Endothelial cell of umbilical vein (primary cell): ENCODE data around the gene DPYD. TPM values are rescaled to one million over a fixed set of nuclear protein-coding genes. Genes with fewer than 3 reads are reported as not detected.

ENCODE experiments used
- BruUV-seq: library from RNA; stranded (reverse); fragments of 400-500 nt; replicated peaks from 2 replicates; lab custom pipeline; 2021; lab: Mats Ljungman, UMichigan
- CTCF ChIA-PET: fragments of 300-600, 350-600 bp; sonication (Branson Sonifier 250); formaldehyde crosslinking; loops from one replicate; lab custom pipeline; 2021; ENCODE audit warnings: antibody characterized with exemption, inconsistent platforms; lab: Charles Lee
- POLR2A ChIA-PET: fragments of 300-600, 350-600 bp; sonication (Branson Sonifier 250); formaldehyde crosslinking; loops from one replicate; lab custom pipeline; 2021; ENCODE audit warnings: antibody characterized with exemption, inconsistent platforms; lab: Charles Lee
- DNase-seq: peaks from one replicate; pipeline ENCODE4 v3.0.0-alpha.2; 2011; ENCODE audit warnings: low read depth, low spot score
- FAIRE-seq: peaks from 2 replicates; lab custom pipeline; 2011; peaks lifted over from hg19 to GRCh38; lab: Jason Lieb, UNC
- H2AFZ ChIP-seq: 2 replicates; pipeline ENCODE4 v1.6.0; 2012; ENCODE audit warnings: low read depth, low read length, control low read depth, inconsistent platforms
- H3K27ac ChIP-seq: 2 replicates; pipeline ENCODE4 v1.5.1; 2011; ENCODE audit warnings: low read depth, mild to moderate bottlenecking, control low read depth, low read length, moderate library complexity; ENCODE audit not compliant: insufficient read depth
- H3K27me3 ChIP-seq, 2 experiments: 2 replicates each; pipeline versions ENCODE4 v1.6.0 to v1.6.1; 2011; ENCODE audit warnings: low read length in 2 of 2, mixed read lengths in 1 of 2; ENCODE audit not compliant: control insufficient read depth in 2 of 2, insufficient read depth in 2 of 2
- H3K36me3 ChIP-seq, 2 experiments: 2 replicates in 1 of 2; 3 replicates in 1 of 2; pipeline ENCODE4 v1.5.1; 2011; ENCODE audit warnings: low read length in 2 of 2, mild to moderate bottlenecking in 1 of 2, moderate library complexity in 1 of 2; ENCODE audit not compliant: control insufficient read depth in 2 of 2, insufficient read depth in 2 of 2; ENCODE audit errors: extremely low read depth in 1 of 2
- H3K4me1 ChIP-seq: 3 replicates; pipeline ENCODE4 v1.5.1; 2011; ENCODE audit warnings: mild to moderate bottlenecking, low read length; ENCODE audit not compliant: control insufficient read depth, insufficient read depth; ENCODE audit errors: extremely low read depth
- H3K4me2 ChIP-seq: 2 replicates; pipeline ENCODE4 v1.6.1; 2011; ENCODE audit warnings: low read length, control low read depth, mixed read lengths; ENCODE audit not compliant: insufficient read depth
- H3K4me3 ChIP-seq, 3 experiments: fragments of 200-600 bp in 1 of 3; sonication (generic), shearing (Covaris generic) in 1 of 3; replicated peaks in 1 of 3; 2 replicates each; pipeline ENCODE4 v1.5.1; 2011 to 2016; ENCODE audit warnings: control low read depth in 3 of 3, low read length in 3 of 3, mild to moderate bottlenecking in 2 of 3, inconsistent platforms in 1 of 3, low read depth in 1 of 3, moderate library complexity in 1 of 3; ENCODE audit not compliant: insufficient read depth in 1 of 3
- H3K79me2 ChIP-seq: 2 replicates; pipeline ENCODE4 v1.6.0; 2012; ENCODE audit warnings: low read length, inconsistent platforms; ENCODE audit not compliant: control insufficient read depth, insufficient read depth
- H3K9ac ChIP-seq: replicated peaks from 2 replicates; pipeline ENCODE3; 2011; ENCODE audit warnings: low read length, control low read depth; ENCODE audit not compliant: insufficient read depth; ENCODE audit errors: extremely low read depth
- H3K9me1 ChIP-seq: replicated peaks from 3 replicates; pipeline ENCODE4 v1.6.0; 2011; ENCODE audit warnings: mild to moderate bottlenecking, low read length; ENCODE audit not compliant: control insufficient read depth, insufficient read depth; ENCODE audit errors: extremely low read depth
- H3K9me3 ChIP-seq: replicated peaks from 2 replicates; pipeline ENCODE4 v1.5.1; 2012; ENCODE audit warnings: low read length, inconsistent platforms; ENCODE audit not compliant: control insufficient read depth, insufficient read depth
- H4K20me1 ChIP-seq: replicated peaks from 2 replicates; pipeline ENCODE3; 2011; ENCODE audit warnings: mild to moderate bottlenecking, low read length; ENCODE audit not compliant: control insufficient read depth, insufficient read depth; ENCODE audit errors: extremely low read depth
- EZH2 ChIP-seq: IDR thresholded peaks from 2 replicates; pipeline ENCODE4 v1.6.1; 2012; ENCODE audit warnings: borderline replicate concordance, low read depth, mild to moderate bottlenecking, moderate library complexity, low read length, inconsistent platforms; ENCODE audit not compliant: severe bottlenecking
- FOS ChIP-seq: IDR thresholded peaks from 2 replicates; pipeline ENCODE4 v1.6.1; 2011; ENCODE audit warnings: mild to moderate bottlenecking, low read length, moderate library complexity, borderline replicate concordance; ENCODE audit not compliant: insufficient read depth
- GATA2 ChIP-seq: IDR thresholded peaks from 2 replicates; pipeline ENCODE4 v1.7.0; 2011; ENCODE audit warnings: low read depth, mild to moderate bottlenecking, moderate library complexity, mixed read lengths, low read length; ENCODE audit not compliant: insufficient read length, insufficient read depth
- JUN ChIP-seq: IDR thresholded peaks from 2 replicates; pipeline ENCODE4 v1.6.1; 2011; ENCODE audit warnings: borderline replicate concordance, low read depth; ENCODE audit not compliant: insufficient read length, insufficient read depth
- MYC ChIP-seq: IDR thresholded peaks from one replicate; pipeline ENCODE4 v1.6.1; 2011; ENCODE audit warnings: mild to moderate bottlenecking, low read depth, low read length
- POLR2A ChIP-seq: IDR thresholded peaks from 2 replicates; pipeline ENCODE4 v1.6.1; 2012; ENCODE audit warnings: low read depth, mild to moderate bottlenecking, control low read depth, low read length
- POLR2AphosphoS5 ChIP-seq: IDR thresholded peaks from 2 replicates; pipeline ENCODE4 v1.6.1; 2012; ENCODE audit warnings: low read depth, mild to moderate bottlenecking, control low read depth, low read length, moderate library complexity; ENCODE audit not compliant: insufficient read depth
- dilution Hi-C: fragments of 300-500 bp; cut with MboI; formaldehyde crosslinking; loops from one replicate; pipeline ENCODE4 v1.15.0; 2019; ENCODE audit warnings: low sequenced_read_pairs; ENCODE audit not compliant: extremely low pct_ligation_motif_present
- intact Hi-C: fragments of 100-400 bp; cut with micrococcal nuclease; formaldehyde crosslinking; loops from one replicate; pipeline ENCODE4 v1.10.0; 2022
- polyA plus RNA-seq, 4 experiments: library from polyadenylated mRNA; depleted of rRNA in 3 of 4; stranded (reverse) in 3 of 4; unstranded in 1 of 4; fragments of >200 nt; gene quantifications; 2 replicates each; pipeline versions ENCODE4 v1.2.1 to v1.2.3, GENCODE V29; 2011 to 2012; ENCODE audit warnings: missing spikeins in 1 of 4
- total RNA-seq: library from RNA; stranded (reverse); gene quantifications from 2 replicates; pipeline ENCODE4 v1.2.3, GENCODE V29; 2021
- TF ChIP-seq, protein P1 (sequence below): IDR thresholded peaks from 2 replicates; pipeline ENCODE4 v1.6.1; 2011; ENCODE audit not compliant: insufficient read depth, insufficient read length
- TF ChIP-seq, protein P2 (sequence below), 2 donors: IDR thresholded peaks; 1 replicate in 1 of 2; 2 replicates in 1 of 2; pipeline ENCODE4 v1.5.1; 2011; ENCODE audit warnings: low read length in 2 of 2, mild to moderate bottlenecking in 2 of 2, moderate library complexity in 2 of 2, control low read depth in 1 of 2, inconsistent platforms in 1 of 2, low read depth in 1 of 2; ENCODE audit not compliant: insufficient read depth in 1 of 2; ENCODE audit errors: extremely low read depth in 1 of 2

DPYD gene
- total and polyA plus RNA-seq, 2 donors (not counting 3 experiments of a cell fraction or from before 2014, with no cell fraction given), result 4.6 to 15.1 TPM

DNA sequence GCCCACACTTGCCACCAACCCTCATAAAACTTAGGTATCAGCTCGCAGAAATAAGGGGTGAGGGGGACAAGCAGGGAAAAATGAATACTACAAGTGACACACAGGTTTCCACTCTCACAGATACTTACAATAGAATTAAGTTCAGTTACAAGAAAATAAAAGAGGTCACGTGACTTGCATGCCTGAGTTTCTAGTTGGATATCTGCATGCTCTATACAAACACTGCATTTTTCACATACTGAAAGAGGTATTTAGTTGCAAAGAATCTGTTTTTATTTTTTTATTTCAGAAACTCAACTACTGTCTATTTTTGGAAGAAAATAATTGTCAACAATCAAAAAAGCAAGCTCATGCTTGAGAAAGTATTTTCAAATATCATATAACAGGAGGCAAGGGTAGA is 43.5 kb downstream of the DPYD start:
- Histone ChIP-seq H3K27me3 (no peaks in the 10 kb centered on the region), H3K9me1 (no peaks in the 10 kb centered on the region), H3K27ac (no peak overlapping the region), H3K4me2 (no peak overlapping the region), H3K4me3 (no peak overlapping the region), H3K9me3 (no peaks in the 10 kb centered on the region), H3K4me1 (no peaks in the 10 kb centered on the region), H4K20me1 (no peaks in the 10 kb centered on the region), H3K79me2 (no peaks in the 10 kb centered on the region), H3K9ac (no peak overlapping the region), H2AFZ (no peak overlapping the region), H3K36me3 (no peaks in the 10 kb centered on the region)
- dilution Hi-C loops (no loop called here), intact Hi-C loops (no loop called here)
- BruUV-seq, result no TSS peak
- TF ChIP-seq, protein P1, sequence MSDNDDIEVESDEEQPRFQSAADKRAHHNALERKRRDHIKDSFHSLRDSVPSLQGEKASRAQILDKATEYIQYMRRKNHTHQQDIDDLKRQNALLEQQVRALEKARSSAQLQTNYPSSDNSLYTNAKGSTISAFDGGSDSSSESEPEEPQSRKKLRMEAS, result no peak
- TF ChIP-seq FOS, result no peak
- TF ChIP-seq, protein P2, sequence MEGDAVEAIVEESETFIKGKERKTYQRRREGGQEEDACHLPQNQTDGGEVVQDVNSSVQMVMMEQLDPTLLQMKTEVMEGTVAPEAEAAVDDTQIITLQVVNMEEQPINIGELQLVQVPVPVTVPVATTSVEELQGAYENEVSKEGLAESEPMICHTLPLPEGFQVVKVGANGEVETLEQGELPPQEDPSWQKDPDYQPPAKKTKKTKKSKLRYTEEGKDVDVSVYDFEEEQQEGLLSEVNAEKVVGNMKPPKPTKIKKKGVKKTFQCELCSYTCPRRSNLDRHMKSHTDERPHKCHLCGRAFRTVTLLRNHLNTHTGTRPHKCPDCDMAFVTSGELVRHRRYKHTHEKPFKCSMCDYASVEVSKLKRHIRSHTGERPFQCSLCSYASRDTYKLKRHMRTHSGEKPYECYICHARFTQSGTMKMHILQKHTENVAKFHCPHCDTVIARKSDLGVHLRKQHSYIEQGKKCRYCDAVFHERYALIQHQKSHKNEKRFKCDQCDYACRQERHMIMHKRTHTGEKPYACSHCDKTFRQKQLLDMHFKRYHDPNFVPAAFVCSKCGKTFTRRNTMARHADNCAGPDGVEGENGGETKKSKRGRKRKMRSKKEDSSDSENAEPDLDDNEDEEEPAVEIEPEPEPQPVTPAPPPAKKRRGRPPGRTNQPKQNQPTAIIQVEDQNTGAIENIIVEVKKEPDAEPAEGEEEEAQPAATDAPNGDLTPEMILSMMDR (IDR thresholded peaks at IDR 0.05; ENCODE audit: extremely low read depth in 1 of 2, insufficient read depth in 1 of 2, low read depth in 1 of 2, low read length in 2 of 2), result no peak
- no peak for TF ChIP-seq MYC
- no peak for TF ChIP-seq GATA2
- no peak for TF ChIP-seq POLR2A
- no peak for TF ChIP-seq POLR2AphosphoS5
- TF ChIP-seq JUN, result no peak
- no peak for TF ChIP-seq EZH2
- ChIA-PET POLR2A (no interaction called here), CTCF (interaction anchor here (0.8 kb wide), 1 partner anchor 9 kb away, joined by 3 read pairs; no protein-coding TSS in a partner anchor)
- DNase-seq (no peak), FAIRE-seq (no peak)
